Spleen (tissue), 7 donors: ENCODE measurements around the gene SETD7.

Experiments
- CTCF ChIP-seq, 11 experiments: fragments of 200-600 bp in 7 of 11; fragments of 450-650 bp in 4 of 11; sonication (generic) in 4 of 11; IDR thresholded peaks in 8 of 11; conservative IDR thresholded peaks in 3 of 11; 1 replicate in 7 of 11; 2 replicates in 4 of 11; pipeline versions ENCODE4 v1.4.0 to v1.8.0; 2016 to 2021; ENCODE audit warnings: antibody characterized with exemption in 11 of 11, inconsistent platforms in 4 of 11, mild to moderate bottlenecking in 1 of 11
- POLR2A ChIP-seq, 3 donors: fragments of 450-650 bp; IDR thresholded peaks; one replicate each; pipeline ENCODE4 v1.5.1; 2017; ENCODE audit warnings: antibody characterized with exemption in 3 of 3, mild to moderate bottlenecking in 1 of 3
- donor health status: DM: no; HTN: no; CAD: no; lungs with moderate emphysema.
- donor health status: DM: no; HTN: no; CAD: no.
- donor health status: DM: no; HTN: no; CAD: no.

- TF ChIP-seq CTCF (IDR thresholded peaks at IDR 0.05 in 8 of 11, conservative IDR thresholded peaks at IDR 0.05 in 3 of 11) (no peak), POLR2A (IDR thresholded peaks at IDR 0.05) (no peak)
Measured at GRCh38 chr4:139472852-139473251, 83.2 kb downstream of the SETD7 start.
